Activated CD4-positive, CD25-positive, alpha-beta regulatory T cell treated with anti-CD3 and anti-CD28 coated beads, Interleukin-2, amount 50 U/mL, for 16 hours (primary cell): Measurements from ENCODE around the gene APOD.

Experiments used
- DNase-seq: peaks from one replicate; pipeline ENCODE4 v3.0.0-alpha.2; 2020; ENCODE audit warnings: low read depth, low spot score

APOD gene

GRCh38 chr3:195524171-195524896, 59.4 kb downstream of the APOD start:
- DNase-seq = no peak

- no peak for DNase-seq
Observed at GRCh38 chr3:195522254-195523023, 61.3 kb downstream of the APOD start.
